HEK293 (cell line): ENCODE measurements around the gene RASL10B.

Source experiments
- ELK4 ChIP-seq: IDR thresholded peaks from 2 replicates; pipeline ENCODE4 v1.6.1; 2011; ENCODE audit warnings: mild to moderate bottlenecking, low read depth, low read length, borderline replicate concordance
- KLF7 ChIP-seq: fragments of 450-650 bp; formaldehyde crosslinking; IDR thresholded peaks from 2 replicates; pipeline ENCODE4 v1.5.1; 2016; ENCODE audit warnings: missing biosample characterization, missing genetic modification characterization, borderline replicate concordance
- OSR2 ChIP-seq: fragments of 450-650 bp; formaldehyde crosslinking; IDR thresholded peaks from 2 replicates; pipeline ENCODE4 v1.5.1; 2016; ENCODE audit warnings: missing biosample characterization, missing genetic modification characterization
- RBAK ChIP-seq: fragments of 450-650 bp; formaldehyde crosslinking; IDR thresholded peaks from 2 replicates; pipeline ENCODE4 v1.5.1; 2016; ENCODE audit warnings: missing biosample characterization, missing genetic modification characterization
- REPIN1 ChIP-seq: fragments of 450-650 bp; formaldehyde crosslinking; IDR thresholded peaks from 2 replicates; pipeline ENCODE4 v1.5.1; 2017; ENCODE audit warnings: missing biosample characterization, missing genetic modification characterization, low read depth
- SALL2 ChIP-seq: fragments of 450-650 bp; formaldehyde crosslinking; IDR thresholded peaks from 2 replicates; pipeline ENCODE4 v1.5.0; 2017; ENCODE audit warnings: missing biosample characterization, mild to moderate bottlenecking, missing genetic modification characterization, borderline replicate concordance
- SCRT1 ChIP-seq: fragments of 450-650 bp; formaldehyde crosslinking; IDR thresholded peaks from 2 replicates; pipeline ENCODE4 v1.5.1; 2016; ENCODE audit warnings: missing biosample characterization, missing genetic modification characterization, borderline replicate concordance
- ZBTB48 ChIP-seq: fragments of 450-650 bp; formaldehyde crosslinking; IDR thresholded peaks from 2 replicates; pipeline ENCODE4 v1.5.1; 2016; ENCODE audit warnings: missing biosample characterization, missing genetic modification characterization
- ZBTB7A ChIP-seq: fragments of 450-650 bp; formaldehyde crosslinking; IDR thresholded peaks from 2 replicates; pipeline ENCODE4 v1.5.1; 2016; ENCODE audit warnings: low read depth, missing biosample characterization, missing genetic modification characterization
- ZEB2 ChIP-seq: fragments of 450-650 bp; formaldehyde crosslinking; IDR thresholded peaks from 2 replicates; pipeline ENCODE4 v1.5.1; 2016; ENCODE audit warnings: missing biosample characterization, missing genetic modification characterization
- ZFHX2 ChIP-seq: fragments of 450-650 bp; formaldehyde crosslinking; conservative IDR thresholded peaks from 2 replicates; pipeline ENCODE4 v1.5.1; 2016; ENCODE audit warnings: missing biosample characterization, missing genetic modification characterization
- ZFP41 ChIP-seq: fragments of 450-650 bp; formaldehyde crosslinking; IDR thresholded peaks from 2 replicates; pipeline ENCODE4 v1.5.1; 2016; ENCODE audit warnings: missing biosample characterization, missing genetic modification characterization, borderline replicate concordance
- ZIC2 ChIP-seq: fragments of 450-650 bp; formaldehyde crosslinking; IDR thresholded peaks from 2 replicates; pipeline ENCODE4 v1.5.1; 2016; ENCODE audit warnings: missing biosample characterization, missing genetic modification characterization
- ZNF112 ChIP-seq: fragments of 450-650 bp; formaldehyde crosslinking; IDR thresholded peaks from 2 replicates; pipeline ENCODE4 v1.5.0; 2017; ENCODE audit warnings: missing biosample characterization, missing genetic modification characterization
- ZNF121 ChIP-seq: fragments of 450-650 bp; formaldehyde crosslinking; IDR thresholded peaks from 2 replicates; pipeline ENCODE4 v1.5.1; 2016; ENCODE audit warnings: missing biosample characterization, missing genetic modification characterization
- ZNF138 ChIP-seq: fragments of 450-650 bp; formaldehyde crosslinking; IDR thresholded peaks from 2 replicates; pipeline ENCODE4 v1.5.1; 2016; ENCODE audit warnings: missing biosample characterization, missing genetic modification characterization, borderline replicate concordance
- ZNF19 ChIP-seq: fragments of 450-650 bp; formaldehyde crosslinking; IDR thresholded peaks from 2 replicates; pipeline ENCODE4; 2016; ENCODE audit warnings: missing biosample characterization, missing genetic modification characterization, low read depth
- ZNF23 ChIP-seq: fragments of 450-650 bp; formaldehyde crosslinking; IDR thresholded peaks from 2 replicates; pipeline ENCODE4 v1.5.1; 2016; ENCODE audit warnings: missing biosample characterization, missing genetic modification characterization, borderline replicate concordance
- ZNF239 ChIP-seq: fragments of 450-650 bp; formaldehyde crosslinking; IDR thresholded peaks from 2 replicates; pipeline ENCODE4 v1.5.1; 2016; ENCODE audit warnings: missing biosample characterization, missing genetic modification characterization
- ZNF24 ChIP-seq: fragments of 450-650 bp; formaldehyde crosslinking; IDR thresholded peaks from 2 replicates; pipeline ENCODE4 v1.5.1; 2016; ENCODE audit warnings: missing biosample characterization, missing genetic modification characterization
- ZNF266 ChIP-seq: fragments of 450-650 bp; formaldehyde crosslinking; IDR thresholded peaks from 2 replicates; pipeline ENCODE4 v1.5.1; 2016; ENCODE audit warnings: missing biosample characterization, missing genetic modification characterization, low read depth
- ZNF311 ChIP-seq: fragments of 450-650 bp; formaldehyde crosslinking; IDR thresholded peaks from 2 replicates; pipeline ENCODE4 v1.5.1; 2017; ENCODE audit warnings: missing biosample characterization, missing genetic modification characterization, borderline replicate concordance
- ZNF350 ChIP-seq: fragments of 450-650 bp; formaldehyde crosslinking; IDR thresholded peaks from 2 replicates; pipeline ENCODE4 v1.5.0; 2017; ENCODE audit warnings: missing biosample characterization, mild to moderate bottlenecking, missing genetic modification characterization
- ZNF37A ChIP-seq: fragments of 450-650 bp; IDR thresholded peaks from 2 replicates; pipeline ENCODE4 v1.5.1; 2018; ENCODE audit warnings: missing biosample characterization, missing genetic modification characterization
- ZNF473 ChIP-seq: fragments of 450-650 bp; formaldehyde crosslinking; IDR thresholded peaks from 2 replicates; pipeline ENCODE4 v1.5.1; 2017; ENCODE audit warnings: missing biosample characterization, missing genetic modification characterization
- ZNF514 ChIP-seq: fragments of 450-650 bp; formaldehyde crosslinking; IDR thresholded peaks from 2 replicates; pipeline ENCODE4 v1.5.1; 2016; ENCODE audit warnings: missing biosample characterization, missing genetic modification characterization
- ZNF518A ChIP-seq: fragments of 450-650 bp; formaldehyde crosslinking; conservative IDR thresholded peaks from 2 replicates; pipeline ENCODE4 v1.5.1; 2016; ENCODE audit warnings: low read depth, missing biosample characterization, missing genetic modification characterization
- ZNF548 ChIP-seq: fragments of 450-650 bp; formaldehyde crosslinking; IDR thresholded peaks from 2 replicates; pipeline ENCODE4 v1.5.1; 2016; ENCODE audit warnings: missing biosample characterization, missing genetic modification characterization
- ZNF560 ChIP-seq: fragments of 450-650 bp; formaldehyde crosslinking; IDR thresholded peaks from 2 replicates; pipeline ENCODE4 v1.5.1; 2017; ENCODE audit warnings: missing biosample characterization, missing genetic modification characterization, borderline replicate concordance
- ZNF600 ChIP-seq: fragments of 450-650 bp; formaldehyde crosslinking; IDR thresholded peaks from 2 replicates; pipeline ENCODE4 v1.5.1; 2016; ENCODE audit warnings: missing biosample characterization, missing genetic modification characterization
- ZNF776 ChIP-seq: fragments of 450-650 bp; formaldehyde crosslinking; IDR thresholded peaks from 2 replicates; pipeline ENCODE4 v1.5.0; 2017; ENCODE audit warnings: missing biosample characterization, missing genetic modification characterization, borderline replicate concordance
- ZNF791 ChIP-seq: fragments of 450-650 bp; formaldehyde crosslinking; IDR thresholded peaks from 2 replicates; pipeline ENCODE4 v1.5.1; 2016; ENCODE audit warnings: missing biosample characterization, missing genetic modification characterization
- ZNF792 ChIP-seq: fragments of 450-650 bp; formaldehyde crosslinking; IDR thresholded peaks from 2 replicates; pipeline ENCODE4 v1.5.1; 2016; ENCODE audit warnings: missing biosample characterization, missing genetic modification characterization
- ZSCAN5A ChIP-seq: fragments of 450-650 bp; formaldehyde crosslinking; IDR thresholded peaks from 2 replicates; pipeline ENCODE4 v1.5.1; 2016; ENCODE audit warnings: missing biosample characterization, missing genetic modification characterization

RASL10B gene

GRCh38 chr17:35764123-35764991 lies 32.9 kb downstream of the RASL10B start (continued):
- no peak for TF ChIP-seq ZNF792 (tag by site-specific recombination)
- peak; percentile 81 for TF ChIP-seq ZEB2 (tag by site-specific recombination)
- no peak for TF ChIP-seq REPIN1
- TF ChIP-seq ZBTB7A: peak; percentile 52; the same call in 1 of the 2 replicates
- TF ChIP-seq ZFP41 (tag by site-specific recombination): no peak
- peak; percentile 43; the same call in 1 of the 2 replicates for TF ChIP-seq SCRT1 (tag by site-specific recombination)
- no peak; the same call in 1 of the 2 replicates for TF ChIP-seq ZNF24 (tag by site-specific recombination)
- TF ChIP-seq ELK4: no peak
- TF ChIP-seq ZNF350 (tag by site-specific recombination): no peak
- peak; percentile 99 for TF ChIP-seq ZBTB48 (tag by site-specific recombination)
- no peak for TF ChIP-seq ZNF473 (tag by site-specific recombination)
- TF ChIP-seq ZNF121 (tag by site-specific recombination): no peak
- no peak for TF ChIP-seq ZNF23 (tag by site-specific recombination)
- no peak for TF ChIP-seq KLF7 (tag by site-specific recombination)
- TF ChIP-seq ZNF518A (tag by site-specific recombination): peak; percentile 13; the same call in 1 of the 2 replicates
- TF ChIP-seq ZNF19: no peak
- TF ChIP-seq ZNF239 (tag by site-specific recombination): no peak
- peak; percentile 52; the same call in 1 of the 2 replicates for TF ChIP-seq OSR2
- peak; percentile 95 for TF ChIP-seq ZIC2 (tag by site-specific recombination)
- no peak for TF ChIP-seq ZNF112 (tag by site-specific recombination)
- TF ChIP-seq ZNF138 (tag by site-specific recombination): no peak
- TF ChIP-seq ZNF776 (tag by site-specific recombination): no peak
- TF ChIP-seq ZNF560 (tag by site-specific recombination): no peak
- TF ChIP-seq ZNF514 (tag by site-specific recombination): no peak
- TF ChIP-seq ZNF266 (tag by site-specific recombination): no peak
- TF ChIP-seq ZNF37A (tag by site-specific recombination): no peak
- 0 out of 2 replicates have a peak, but pooled peaks have one; percentile 8 for TF ChIP-seq RBAK (tag by site-specific recombination)
- no peak for TF ChIP-seq ZNF311 (tag by site-specific recombination)
- TF ChIP-seq SALL2: no peak
- 0 out of 2 replicates have a peak, but pooled peaks have one; percentile 41 for TF ChIP-seq ZSCAN5A (tag by site-specific recombination)
- TF ChIP-seq ZNF600 (tag by site-specific recombination): peak; percentile 92
- TF ChIP-seq ZNF548 (tag by site-specific recombination): no peak
- TF ChIP-seq ZNF791 (tag by site-specific recombination): no peak
- peak; percentile 60 for TF ChIP-seq ZFHX2 (tag by site-specific recombination)
